ENCODE results near the gene NELFA.

GRCh38 chr4:2036327-2036726 lies 27.6 kb upstream of the NELFA start:
- TF ChIP-seq POLR2AphosphoS5 (IDR thresholded peaks at IDR 0.05; ENCODE audit: low read depth, low read length) (no peak), CTCF (IDR thresholded peaks at IDR 0.05 in 2 of 3, conservative IDR thresholded peaks at IDR 0.05 in 1 of 3; ENCODE audit: borderline replicate concordance in 1 of 3, insufficient read depth in 1 of 3, low read depth in 2 of 3, low read length in 2 of 3) (no peak), POLR2A (IDR thresholded peaks at IDR 0.05; ENCODE audit: borderline replicate concordance, extremely low read depth, insufficient read depth, insufficient read length) (no peak), SRF (IDR thresholded peaks at IDR 0.05; ENCODE audit: low read depth) (no peak), SIN3A (IDR thresholded peaks at IDR 0.05; ENCODE audit: low read depth) (no peak), JUND (IDR thresholded peaks at IDR 0.05) (no peak), ZNF274 (IDR thresholded peaks at IDR 0.05; ENCODE audit: low read depth, low read length) (no peak)
- TF ChIP-seq, protein P1, sequence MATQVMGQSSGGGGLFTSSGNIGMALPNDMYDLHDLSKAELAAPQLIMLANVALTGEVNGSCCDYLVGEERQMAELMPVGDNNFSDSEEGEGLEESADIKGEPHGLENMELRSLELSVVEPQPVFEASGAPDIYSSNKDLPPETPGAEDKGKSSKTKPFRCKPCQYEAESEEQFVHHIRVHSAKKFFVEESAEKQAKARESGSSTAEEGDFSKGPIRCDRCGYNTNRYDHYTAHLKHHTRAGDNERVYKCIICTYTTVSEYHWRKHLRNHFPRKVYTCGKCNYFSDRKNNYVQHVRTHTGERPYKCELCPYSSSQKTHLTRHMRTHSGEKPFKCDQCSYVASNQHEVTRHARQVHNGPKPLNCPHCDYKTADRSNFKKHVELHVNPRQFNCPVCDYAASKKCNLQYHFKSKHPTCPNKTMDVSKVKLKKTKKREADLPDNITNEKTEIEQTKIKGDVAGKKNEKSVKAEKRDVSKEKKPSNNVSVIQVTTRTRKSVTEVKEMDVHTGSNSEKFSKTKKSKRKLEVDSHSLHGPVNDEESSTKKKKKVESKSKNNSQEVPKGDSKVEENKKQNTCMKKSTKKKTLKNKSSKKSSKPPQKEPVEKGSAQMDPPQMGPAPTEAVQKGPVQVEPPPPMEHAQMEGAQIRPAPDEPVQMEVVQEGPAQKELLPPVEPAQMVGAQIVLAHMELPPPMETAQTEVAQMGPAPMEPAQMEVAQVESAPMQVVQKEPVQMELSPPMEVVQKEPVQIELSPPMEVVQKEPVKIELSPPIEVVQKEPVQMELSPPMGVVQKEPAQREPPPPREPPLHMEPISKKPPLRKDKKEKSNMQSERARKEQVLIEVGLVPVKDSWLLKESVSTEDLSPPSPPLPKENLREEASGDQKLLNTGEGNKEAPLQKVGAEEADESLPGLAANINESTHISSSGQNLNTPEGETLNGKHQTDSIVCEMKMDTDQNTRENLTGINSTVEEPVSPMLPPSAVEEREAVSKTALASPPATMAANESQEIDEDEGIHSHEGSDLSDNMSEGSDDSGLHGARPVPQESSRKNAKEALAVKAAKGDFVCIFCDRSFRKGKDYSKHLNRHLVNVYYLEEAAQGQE (IDR thresholded peaks at IDR 0.05; ENCODE audit: low read depth) = no peak

Data from HCT116 (cell line).